Measurements from ENCODE around the gene VSTM2L.
A peak's percentile ranks its signal among the peaks of the same experiment; 100 is the strongest.

The VSTM2L gene

DNA sequence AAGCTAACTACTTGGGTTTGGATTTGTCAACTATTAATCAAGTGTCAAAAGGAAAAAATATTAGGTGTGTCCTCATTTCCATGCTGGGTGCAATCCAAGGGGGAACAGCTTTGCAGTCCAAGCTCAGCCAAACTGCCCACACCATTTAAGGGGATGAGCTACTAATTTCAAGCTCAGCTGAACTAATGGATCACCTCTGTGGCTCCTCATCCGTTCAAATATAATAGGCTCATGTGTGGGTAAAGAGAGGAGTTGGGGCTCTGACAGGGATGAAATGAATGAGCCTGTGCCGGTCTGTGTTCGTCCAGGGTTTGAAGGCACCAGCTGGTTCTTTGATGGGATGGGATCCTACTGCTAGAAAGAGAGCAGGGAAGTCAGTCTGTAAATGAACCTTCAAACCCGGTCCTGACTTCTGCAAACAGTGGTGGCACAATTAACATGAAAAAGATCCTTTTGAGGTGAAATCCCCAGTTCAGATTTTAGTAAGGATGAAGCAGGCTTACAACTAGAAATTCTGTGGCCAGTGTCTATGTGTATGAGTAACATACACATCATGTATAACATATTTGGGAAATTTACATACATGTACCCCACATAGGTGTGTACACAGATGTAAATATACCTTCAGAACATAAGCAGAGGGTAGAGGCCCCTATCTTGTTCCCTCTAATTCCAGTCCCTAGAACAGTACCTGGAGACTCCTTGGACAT, 88.4 kb downstream of the VSTM2L start:
- DNase-seq: no peak

DNA sequence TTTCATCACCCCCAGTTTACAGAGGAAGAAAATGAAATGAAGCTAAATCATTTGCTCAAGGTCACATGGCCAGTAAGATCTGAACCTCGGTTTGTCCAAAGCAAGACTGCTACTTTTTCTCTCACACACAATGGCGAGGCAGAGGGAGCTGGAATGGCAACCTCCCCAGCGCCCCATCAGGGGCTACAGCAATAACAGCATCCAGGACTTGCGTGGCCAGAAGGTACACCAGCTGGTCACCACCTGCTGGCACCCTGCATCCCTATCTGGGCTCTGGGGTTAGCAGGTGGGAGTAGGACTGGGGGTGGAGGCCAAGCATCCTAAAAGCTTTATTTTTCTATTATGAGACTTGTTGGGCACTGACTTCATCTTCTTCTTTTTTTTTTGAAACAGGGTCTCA, 89.0 kb downstream of the VSTM2L start:
- DNase-seq: no peak

DNA sequence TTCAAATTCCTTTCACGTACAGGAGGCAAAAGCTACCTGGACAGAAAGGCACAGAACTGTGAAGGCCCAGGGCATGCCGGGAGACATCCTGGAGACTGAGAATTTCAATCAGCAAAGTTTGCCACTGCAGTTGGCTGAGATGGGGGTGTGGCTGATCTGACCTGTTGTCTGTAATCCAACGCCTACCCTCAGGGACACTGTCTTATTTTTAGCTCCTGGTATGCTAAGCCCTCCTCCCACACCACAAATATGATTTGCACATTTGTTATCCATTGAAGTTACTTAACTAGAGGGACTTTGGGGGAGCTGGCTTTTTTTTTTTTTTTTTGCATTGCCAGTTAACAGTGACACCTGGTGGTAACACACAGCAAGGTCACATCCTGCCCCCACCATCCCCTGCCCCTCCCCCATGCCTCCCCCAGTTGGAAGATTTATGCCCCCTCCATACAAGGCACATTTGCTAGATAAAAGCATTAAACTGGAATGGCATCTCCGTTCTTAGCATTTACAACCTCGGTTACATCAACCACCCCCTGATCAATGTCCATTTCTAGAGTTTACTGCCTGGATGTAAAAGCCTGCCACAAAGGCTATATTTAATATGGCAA, 90.0 kb downstream of the VSTM2L start:
- peak; percentile 90 for DNase-seq

DNA sequence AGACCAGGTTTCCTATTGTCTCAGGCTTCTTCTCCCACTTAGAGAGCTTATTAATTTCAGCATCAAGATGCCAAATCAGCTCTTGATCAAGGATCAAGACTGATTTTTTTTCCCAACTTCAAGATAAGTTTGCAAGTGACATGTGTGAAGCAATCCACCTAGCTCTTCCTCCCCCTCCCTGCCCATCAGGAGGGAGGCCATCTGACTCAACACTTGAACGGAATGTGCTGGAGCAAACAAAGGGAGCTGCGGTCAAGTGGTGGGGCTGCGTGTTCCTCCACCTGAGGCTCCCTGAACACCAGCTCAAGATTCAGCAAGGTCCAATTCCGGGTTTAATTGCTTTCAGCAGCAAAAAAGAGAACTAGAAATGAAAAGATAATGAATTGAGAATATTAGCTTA, 91.6 kb downstream of the VSTM2L start:
- peak; percentile 38 for DNase-seq

Data from fibroblast of upper back skin (primary cell).